Panc1 (cell line): ENCODE data around the gene ERCC2. TPM values are rescaled to one million over a fixed set of nuclear protein-coding genes. Genes with fewer than 3 reads are reported as not detected.

Experiments
- ATAC-seq: fragments of 200-7000 bp; cut with Tn5 transposase; 2 replicates; pipeline ENCODE4 v1.9.1; 2020; ENCODE audit warnings: mild to moderate bottlenecking, moderate library complexity
- BruUV-seq: library from RNA; stranded (reverse); fragments of 400-500 nt; replicated peaks from 2 replicates; lab custom pipeline; 2021; lab: Mats Ljungman, UMichigan
- CTCF ChIA-PET: fragments of 300-600 bp; sonication (Branson Sonifier 250); formaldehyde crosslinking; loops from one replicate; lab custom pipeline; 2022; ENCODE audit warnings: antibody characterized with exemption; lab: Charles Lee
- POLR2A ChIA-PET: fragments of 300-600 bp; sonication (Branson Sonifier 250); formaldehyde crosslinking; loops from one replicate; lab custom pipeline; 2022; ENCODE audit warnings: antibody characterized with exemption; lab: Charles Lee
- DNase-seq: peaks from one replicate; pipeline ENCODE4 v3.0.0-alpha.2; 2010; ENCODE audit warnings: low read depth, low spot score
- H3K27ac ChIP-seq: 2 replicates; pipeline ENCODE4 v1.5.1; 2011; ENCODE audit warnings: mild to moderate bottlenecking, low read length, inconsistent platforms
- H3K27me3 ChIP-seq: fragments of 200-500 bp; sonication (Bioruptor generic); 2 replicates; pipeline ENCODE4 v1.6.0; 2014; ENCODE audit warnings: low read length, inconsistent platforms; ENCODE audit not compliant: control insufficient read depth, insufficient read depth
- H3K36me3 ChIP-seq: fragments of 200-500 bp; sonication (Bioruptor generic); 2 replicates; pipeline ENCODE4 v1.5.1; 2014; ENCODE audit warnings: inconsistent platforms, mild to moderate bottlenecking, low read length, moderate library complexity; ENCODE audit not compliant: control insufficient read depth, insufficient read depth
- H3K4me1 ChIP-seq: 2 replicates; pipeline ENCODE4 v1.5.1; 2011; ENCODE audit warnings: inconsistent platforms, mild to moderate bottlenecking, low read length, moderate library complexity; ENCODE audit not compliant: control insufficient read depth, insufficient read depth
- H3K4me3 ChIP-seq, 2 experiments: 2 replicates each; pipeline ENCODE4 v1.5.1; 2011 to 2012; ENCODE audit warnings: low read depth in 2 of 2, low read length in 2 of 2, mild to moderate bottlenecking in 2 of 2, inconsistent platforms in 1 of 2, moderate library complexity in 1 of 2
- H3K9me3 ChIP-seq: fragments of 200-500 bp; sonication (Bioruptor generic); 2 replicates; pipeline ENCODE4 v1.5.1; 2014; ENCODE audit warnings: low read depth, mild to moderate bottlenecking, inconsistent platforms, low read length, moderate library complexity; ENCODE audit not compliant: control insufficient read depth, insufficient read depth
- CTCF ChIP-seq: fragments of 450-650 bp; IDR thresholded peaks from 2 replicates; pipeline ENCODE4 v1.5.1; 2017; ENCODE audit warnings: mild to moderate bottlenecking
- POLR2AphosphoS5 ChIP-seq: IDR thresholded peaks from 2 replicates; pipeline ENCODE4 v1.6.1; 2012; ENCODE audit warnings: mild to moderate bottlenecking, low read depth, low read length, moderate library complexity
- SIN3A ChIP-seq: IDR thresholded peaks from 2 replicates; pipeline ENCODE4 v1.6.1; 2012; ENCODE audit warnings: low read depth, mild to moderate bottlenecking, low read length, moderate library complexity, borderline replicate concordance; ENCODE audit not compliant: insufficient read depth
- TCF7L2 ChIP-seq: IDR thresholded peaks from 2 replicates; pipeline ENCODE4 v1.6.1; 2011; ENCODE audit warnings: mild to moderate bottlenecking, low read depth, low read length, inconsistent platforms
- in situ Hi-C: cut with HindIII; loops from 2 replicates; pipeline ENCODE4 v1.10.0; 2016; ENCODE audit warnings: low sequenced_read_pairs, low pct_unique_long_range_greater_than_20kb
- intact Hi-C: fragments of 100-400 bp; cut with micrococcal nuclease; formaldehyde crosslinking; loops from one replicate; pipeline ENCODE4 v1.10.0; 2022; ENCODE audit not compliant: unreplicated experiment
- total RNA-seq: library from RNA; stranded (reverse); gene quantifications from one replicate; pipeline ENCODE4 v1.2.1, GENCODE V29; 2021; ENCODE audit not compliant: unreplicated experiment
- TF ChIP-seq, protein P1 (sequence below), 2 experiments: IDR thresholded peaks; 2 replicates each; pipeline ENCODE4 v1.6.1; 2011 to 2012; ENCODE audit warnings: low read depth in 2 of 2, control low read depth in 1 of 2, low read length in 1 of 2, mild to moderate bottlenecking in 1 of 2, moderate library complexity in 1 of 2; ENCODE audit not compliant: insufficient read depth in 1 of 2

Gene ERCC2
- total RNA-seq, 1 experiment from 2014 or later: 32.5 TPM

GRCh38 chr19:45322311-45322710 is 48.1 kb downstream of the ERCC2 start:
- no TSS peak for BruUV-seq
- H3K9me3 ChIP-seq: no peaks in the 10 kb centered on the region
- ATAC-seq (no peak), DNase-seq (no peak)
- no peak overlapping the region for H3K4me3 ChIP-seq
- in situ Hi-C loops (no loop called here), intact Hi-C loops (loop anchor here (10.0 kb wide), 1 partner anchor 68 kb away; the partner anchor contains the start of gene MARK4)
- H3K4me1 ChIP-seq: peaks cover 10% of the 10 kb centered on the region
- no peak for TF ChIP-seq SIN3A
- no peak for TF ChIP-seq POLR2AphosphoS5
- TF ChIP-seq TCF7L2: no peak
- TF ChIP-seq, protein P1, sequence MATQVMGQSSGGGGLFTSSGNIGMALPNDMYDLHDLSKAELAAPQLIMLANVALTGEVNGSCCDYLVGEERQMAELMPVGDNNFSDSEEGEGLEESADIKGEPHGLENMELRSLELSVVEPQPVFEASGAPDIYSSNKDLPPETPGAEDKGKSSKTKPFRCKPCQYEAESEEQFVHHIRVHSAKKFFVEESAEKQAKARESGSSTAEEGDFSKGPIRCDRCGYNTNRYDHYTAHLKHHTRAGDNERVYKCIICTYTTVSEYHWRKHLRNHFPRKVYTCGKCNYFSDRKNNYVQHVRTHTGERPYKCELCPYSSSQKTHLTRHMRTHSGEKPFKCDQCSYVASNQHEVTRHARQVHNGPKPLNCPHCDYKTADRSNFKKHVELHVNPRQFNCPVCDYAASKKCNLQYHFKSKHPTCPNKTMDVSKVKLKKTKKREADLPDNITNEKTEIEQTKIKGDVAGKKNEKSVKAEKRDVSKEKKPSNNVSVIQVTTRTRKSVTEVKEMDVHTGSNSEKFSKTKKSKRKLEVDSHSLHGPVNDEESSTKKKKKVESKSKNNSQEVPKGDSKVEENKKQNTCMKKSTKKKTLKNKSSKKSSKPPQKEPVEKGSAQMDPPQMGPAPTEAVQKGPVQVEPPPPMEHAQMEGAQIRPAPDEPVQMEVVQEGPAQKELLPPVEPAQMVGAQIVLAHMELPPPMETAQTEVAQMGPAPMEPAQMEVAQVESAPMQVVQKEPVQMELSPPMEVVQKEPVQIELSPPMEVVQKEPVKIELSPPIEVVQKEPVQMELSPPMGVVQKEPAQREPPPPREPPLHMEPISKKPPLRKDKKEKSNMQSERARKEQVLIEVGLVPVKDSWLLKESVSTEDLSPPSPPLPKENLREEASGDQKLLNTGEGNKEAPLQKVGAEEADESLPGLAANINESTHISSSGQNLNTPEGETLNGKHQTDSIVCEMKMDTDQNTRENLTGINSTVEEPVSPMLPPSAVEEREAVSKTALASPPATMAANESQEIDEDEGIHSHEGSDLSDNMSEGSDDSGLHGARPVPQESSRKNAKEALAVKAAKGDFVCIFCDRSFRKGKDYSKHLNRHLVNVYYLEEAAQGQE (IDR thresholded peaks at IDR 0.05; ENCODE audit: insufficient read depth in 1 of 2, low read depth in 2 of 2, low read length in 1 of 2): no peak
- TF ChIP-seq CTCF: no peak
- ChIA-PET POLR2A (interaction anchor here (0.6 kb wide), 1 partner anchor 126 kb away, joined by 3 read pairs; no protein-coding TSS in a partner anchor), CTCF (no interaction called here)
- no peak overlapping the region for H3K27ac ChIP-seq
- no peaks in the 10 kb centered on the region for H3K36me3 ChIP-seq
- no peaks in the 10 kb centered on the region for H3K27me3 ChIP-seq

DNA sequence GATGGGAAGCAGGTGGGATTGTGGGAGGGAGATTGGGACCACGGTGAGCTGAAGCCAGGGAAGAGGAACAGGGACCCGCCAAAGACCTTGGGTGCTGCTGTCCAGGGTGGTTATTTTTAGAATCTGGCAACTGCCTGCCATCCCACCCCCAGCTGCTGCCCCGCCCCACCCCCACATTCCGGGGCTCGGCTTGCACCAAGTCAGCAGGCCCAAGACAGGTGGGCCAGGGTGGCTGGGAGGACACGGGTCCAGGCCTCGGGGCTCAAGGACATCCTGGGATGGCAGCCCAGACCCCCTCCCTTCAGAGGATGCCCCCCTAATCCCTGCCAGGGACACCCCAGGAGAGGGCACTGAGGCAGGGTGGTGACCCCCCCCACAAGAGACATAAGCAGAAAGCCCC is 48.5 kb downstream of the ERCC2 start:
- Histone ChIP-seq H3K4me1 (peaks cover 10% of the 10 kb centered on the region), H3K27me3 (no peaks in the 10 kb centered on the region), H3K36me3 (no peaks in the 10 kb centered on the region), H3K9me3 (no peaks in the 10 kb centered on the region), H3K4me3 (no peak overlapping the region), H3K27ac (no peak overlapping the region)
- DNase-seq: no peak
- ATAC-seq: no peak
- ChIA-PET CTCF (no interaction called here), POLR2A (interaction anchor here (0.6 kb wide), 1 partner anchor 126 kb away, joined by 3 read pairs; no protein-coding TSS in a partner anchor)
- TF ChIP-seq, protein P1 (IDR thresholded peaks at IDR 0.05; ENCODE audit: insufficient read depth in 1 of 2, low read depth in 2 of 2, low read length in 1 of 2): no peak
- TF ChIP-seq TCF7L2 (no peak), SIN3A (no peak), CTCF (no peak), POLR2AphosphoS5 (no peak)
- BruUV-seq: no TSS peak
- in situ Hi-C loops: no loop called here
- intact Hi-C loops: loop anchor here (10.0 kb wide), 1 partner anchor 67 kb away; the partner anchor contains the start of gene MARK4
